Measurements from ENCODE around the gene ST7L.

GRCh38 chr1:112628516-112628915 is 9.6 kb upstream of the ST7L start:
- TF ChIP-seq CTCF (IDR thresholded peaks at IDR 0.05) = no peak
- no peak for TF ChIP-seq POLR2A (IDR thresholded peaks at IDR 0.05)

Data from lower leg skin (tissue), 3 donors.